ENCODE results near the gene SPOCK3.
"Not testable (repeated sequence)": the region's sequence is repeated elsewhere in the genome, so short reads cannot be mapped to it uniquely, and the experiment has no call there.

The SPOCK3 gene

DNA sequence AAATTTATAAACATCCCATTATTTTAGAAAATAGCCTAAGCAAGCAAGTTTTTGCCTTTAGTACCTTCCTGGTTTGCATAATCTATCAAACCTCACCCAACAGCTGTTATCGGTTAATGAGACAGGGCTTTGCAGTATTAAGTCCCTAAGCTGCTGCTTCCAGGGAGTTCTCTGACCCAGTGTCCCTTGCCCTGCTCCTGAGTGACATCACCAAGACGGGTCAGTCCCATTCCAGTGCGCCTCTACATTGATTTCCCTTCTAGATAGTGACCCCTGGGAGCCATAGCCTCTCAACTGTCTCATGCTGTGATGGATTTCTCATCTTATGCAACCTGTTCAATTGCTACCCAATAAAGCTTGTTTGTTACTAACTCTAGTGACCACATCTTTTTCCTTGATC lies 410.4 kb downstream of the SPOCK3 start:
- Mint-ChIP-seq H3K27ac (no peak overlapping the region), H3K36me3 (ENCODE audit: low read depth) (no peaks in the 10 kb centered on the region), H3K9me3 (peaks cover 12% of the 10 kb centered on the region), H3K4me3 (no peak overlapping the region), H3K27me3 (ENCODE audit: low read depth) (no peaks in the 10 kb centered on the region), H3K4me1 (ENCODE audit: low read depth) (no peaks in the 10 kb centered on the region)

DNA sequence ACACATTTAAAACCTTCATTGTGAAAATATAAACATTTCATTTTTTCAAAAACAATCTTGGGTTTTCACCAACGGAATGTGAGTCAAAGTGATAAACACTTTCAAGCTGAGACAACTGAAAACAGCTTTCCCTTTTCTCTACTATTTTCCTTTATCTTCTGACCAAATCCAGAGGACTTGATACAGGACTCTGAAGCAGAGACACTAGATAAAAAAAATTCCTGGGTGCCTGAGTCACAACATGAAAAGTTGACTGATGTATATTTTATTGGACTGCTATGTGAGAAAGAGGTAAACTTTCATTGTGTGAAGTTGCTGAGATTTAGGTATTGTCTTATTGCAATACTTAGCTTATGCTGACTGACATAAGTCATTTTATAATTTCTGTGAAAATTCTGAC lies 411.2 kb downstream of the SPOCK3 start:
- no peak overlapping the region for H3K27ac Mint-ChIP-seq
- peaks cover 12% of the 10 kb centered on the region for H3K9me3 Mint-ChIP-seq
- H3K27me3 Mint-ChIP-seq (ENCODE audit: low read depth): no peaks in the 10 kb centered on the region
- H3K4me3 Mint-ChIP-seq: no peak overlapping the region
- no peaks in the 10 kb centered on the region for H3K4me1 Mint-ChIP-seq (ENCODE audit: low read depth)
- H3K36me3 Mint-ChIP-seq (ENCODE audit: low read depth): no peaks in the 10 kb centered on the region

DNA sequence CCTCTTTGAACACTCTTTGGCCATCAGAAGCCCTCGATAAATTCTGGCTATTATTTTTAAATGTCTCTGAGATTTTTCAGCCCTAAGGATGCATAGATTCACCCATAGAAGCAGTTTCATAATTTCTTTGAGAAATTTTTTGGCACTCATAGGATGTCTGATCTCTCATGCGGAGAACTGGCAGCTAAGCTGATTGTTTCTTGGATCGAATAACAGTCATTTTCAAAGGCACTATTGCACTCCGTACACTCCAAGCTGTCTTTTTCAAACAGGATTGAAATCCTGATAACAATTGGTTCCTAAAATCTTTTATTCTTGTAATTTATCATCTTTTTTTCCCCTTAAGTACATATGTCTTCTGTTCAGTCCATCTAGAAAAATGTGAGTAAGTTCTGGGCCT lies 411.9 kb downstream of the SPOCK3 start:
- H3K9me3 Mint-ChIP-seq: peaks cover 12% of the 10 kb centered on the region

DNA sequence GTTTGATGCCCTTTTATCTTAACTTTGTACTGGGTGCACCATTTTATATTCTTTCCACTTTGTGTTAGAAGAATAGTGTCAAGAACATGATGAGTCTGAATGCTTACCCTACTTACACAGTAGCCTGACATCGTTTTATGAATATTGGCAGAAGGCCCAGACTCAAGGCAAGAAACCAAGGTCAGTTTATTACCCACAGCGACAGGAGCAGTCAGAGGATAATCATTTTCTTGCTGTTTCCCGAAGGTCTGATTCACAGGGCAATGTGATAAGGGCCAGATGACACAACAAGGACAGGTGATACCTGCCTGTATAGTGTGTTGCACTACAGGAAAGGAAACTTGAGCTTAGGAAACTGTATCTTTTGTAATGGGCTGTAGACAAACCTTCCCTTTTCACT lies 417.4 kb downstream of the SPOCK3 start:
- Mint-ChIP-seq H3K27me3 (ENCODE audit: low read depth) (no peaks in the 10 kb centered on the region), H3K27ac (no peak overlapping the region), H3K4me3 (no peak overlapping the region)

More for the DNA sequence above, 411.9 kb downstream of the SPOCK3 start:
- no peak overlapping the region for H3K27ac Mint-ChIP-seq
- H3K4me3 Mint-ChIP-seq: no peak overlapping the region
- no peaks in the 10 kb centered on the region for H3K27me3 Mint-ChIP-seq (ENCODE audit: low read depth)
- H3K4me1 Mint-ChIP-seq (ENCODE audit: low read depth): no peaks in the 10 kb centered on the region
- no peaks in the 10 kb centered on the region for H3K36me3 Mint-ChIP-seq (ENCODE audit: low read depth)

DNA sequence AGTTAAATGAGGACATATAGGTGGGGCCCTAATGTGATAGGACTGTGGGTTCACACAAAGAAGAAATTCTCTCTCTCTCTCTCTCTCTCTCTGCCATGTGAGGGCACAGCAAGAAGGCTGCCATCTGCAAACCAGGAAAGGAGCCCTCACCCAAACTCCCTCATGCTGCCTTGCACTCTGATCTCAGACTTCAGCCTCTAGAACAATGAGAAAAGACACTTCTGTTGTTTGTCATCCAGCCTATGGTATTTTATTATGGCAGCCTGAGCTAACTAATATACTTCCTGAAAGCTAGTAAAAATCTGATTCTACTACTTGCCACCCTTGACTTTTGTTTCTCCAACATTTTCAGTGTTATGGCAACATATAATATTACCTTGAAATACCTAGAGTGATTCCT lies 425.9 kb downstream of the SPOCK3 start:
- H3K9me3 Mint-ChIP-seq: peaks cover 3% of the 10 kb centered on the region
- H3K27me3 Mint-ChIP-seq (ENCODE audit: low read depth): no peaks in the 10 kb centered on the region
- no peak overlapping the region for H3K27ac Mint-ChIP-seq
- H3K4me3 Mint-ChIP-seq: no peak overlapping the region
- H3K36me3 Mint-ChIP-seq (ENCODE audit: low read depth): no peaks in the 10 kb centered on the region
- no peaks in the 10 kb centered on the region for H3K4me1 Mint-ChIP-seq (ENCODE audit: low read depth)

More for the DNA sequence above, 417.4 kb downstream of the SPOCK3 start:
- no peaks in the 10 kb centered on the region for H3K36me3 Mint-ChIP-seq (ENCODE audit: low read depth)
- H3K9me3 Mint-ChIP-seq: peaks cover 3% of the 10 kb centered on the region
- no peaks in the 10 kb centered on the region for H3K4me1 Mint-ChIP-seq (ENCODE audit: low read depth)

DNA sequence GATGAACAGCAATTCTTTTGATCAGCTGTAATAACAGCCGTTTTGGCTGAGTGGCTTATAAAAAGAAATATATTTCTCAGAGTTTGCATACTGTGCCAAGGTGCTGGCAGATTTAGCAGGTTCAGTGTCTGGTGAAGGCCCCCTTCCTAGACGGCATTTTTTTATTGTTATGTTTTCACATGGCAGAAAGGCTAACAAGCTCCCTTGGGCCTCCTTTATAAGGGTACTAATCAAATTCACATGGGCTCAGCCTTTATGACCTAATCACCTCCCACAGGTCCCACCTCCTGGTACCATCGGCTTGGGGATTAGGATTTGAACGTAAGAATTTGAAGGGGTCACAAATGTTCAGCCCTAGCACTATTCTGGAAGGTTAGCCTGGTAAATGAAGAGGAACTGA lies 431.9 kb downstream of the SPOCK3 start:
- Mint-ChIP-seq H3K4me1 (ENCODE audit: low read depth) (no peaks in the 10 kb centered on the region), H3K9me3 (no peaks in the 10 kb centered on the region), H3K27me3 (ENCODE audit: low read depth) (no peaks in the 10 kb centered on the region), H3K27ac (no peak overlapping the region), H3K4me3 (no peak overlapping the region), H3K36me3 (ENCODE audit: low read depth) (no peaks in the 10 kb centered on the region)

DNA sequence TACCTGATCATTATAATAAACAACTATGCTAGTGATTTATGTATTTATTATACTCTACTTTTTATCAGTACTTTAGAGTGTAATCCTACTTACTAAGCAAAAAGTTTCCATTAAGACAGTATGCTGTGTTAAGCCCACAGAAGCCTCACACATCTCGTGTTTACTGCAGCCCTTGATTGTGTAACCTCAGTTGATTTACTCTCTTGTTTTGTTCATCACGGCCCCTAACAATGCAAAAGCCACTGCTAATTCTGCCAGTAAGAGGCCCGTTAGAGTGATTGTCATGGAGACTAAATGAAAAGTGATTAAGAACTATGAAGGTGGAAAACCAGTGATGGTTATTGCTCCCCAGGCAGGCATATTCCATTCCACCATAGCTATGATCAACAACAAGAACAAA lies 436.2 kb downstream of the SPOCK3 start:
- no peaks in the 10 kb centered on the region for H3K9me3 Mint-ChIP-seq
- H3K27ac Mint-ChIP-seq: no peak overlapping the region
- H3K36me3 Mint-ChIP-seq (ENCODE audit: low read depth): no peaks in the 10 kb centered on the region
- no peaks in the 10 kb centered on the region for H3K27me3 Mint-ChIP-seq (ENCODE audit: low read depth)
- no peaks in the 10 kb centered on the region for H3K4me1 Mint-ChIP-seq (ENCODE audit: low read depth)
- H3K4me3 Mint-ChIP-seq: no peak overlapping the region

DNA sequence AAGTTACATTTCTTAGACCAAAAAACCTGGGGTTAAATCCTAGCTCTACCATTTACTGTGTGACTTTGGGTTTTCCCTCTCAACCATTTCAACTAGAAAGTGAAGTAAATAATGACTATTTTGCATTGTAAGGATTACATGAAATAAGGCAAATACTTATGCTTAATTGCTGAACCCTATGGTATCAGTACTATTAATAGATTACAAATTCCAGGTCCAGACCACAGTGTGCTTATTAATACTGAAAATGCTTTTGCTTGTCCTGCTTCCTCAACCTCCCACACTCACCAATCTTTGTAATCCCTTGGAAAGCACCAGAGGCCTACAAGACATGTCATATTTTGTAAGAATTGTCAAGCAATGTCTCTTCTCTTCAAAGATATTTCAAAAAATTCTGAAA lies 456.5 kb downstream of the SPOCK3 start:
- H3K4me1 Mint-ChIP-seq (ENCODE audit: low read depth): no peaks in the 10 kb centered on the region
- H3K36me3 Mint-ChIP-seq (ENCODE audit: low read depth): no peaks in the 10 kb centered on the region
- H3K9me3 Mint-ChIP-seq: peaks cover 3% of the 10 kb centered on the region
- H3K4me3 Mint-ChIP-seq: no peak overlapping the region
- no peaks in the 10 kb centered on the region for H3K27me3 Mint-ChIP-seq (ENCODE audit: low read depth)
- H3K27ac Mint-ChIP-seq: no peak overlapping the region

DNA sequence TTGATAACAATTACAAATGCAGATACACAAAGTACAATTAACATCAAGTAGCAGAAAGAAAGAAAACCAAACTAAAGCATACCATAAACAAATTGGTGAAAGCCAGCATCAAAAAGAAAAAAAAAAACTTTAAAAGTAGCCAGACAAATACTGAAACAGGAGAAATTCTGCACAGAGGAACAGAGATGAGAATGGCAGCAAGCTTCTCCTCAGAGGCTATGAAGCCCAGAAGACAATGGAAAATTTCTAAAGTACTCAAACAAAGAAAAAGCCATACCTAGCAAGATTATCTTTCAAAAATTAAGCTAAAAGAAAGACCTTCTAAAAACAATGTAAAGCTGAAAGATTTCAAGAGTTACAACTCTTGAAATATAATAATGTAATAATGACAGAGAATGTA lies 471.3 kb downstream of the SPOCK3 start:
- no peak overlapping the region for H3K27ac Mint-ChIP-seq
- H3K4me1 Mint-ChIP-seq (ENCODE audit: low read depth): no peaks in the 10 kb centered on the region
- H3K27me3 Mint-ChIP-seq (ENCODE audit: low read depth): no peaks in the 10 kb centered on the region
- H3K36me3 Mint-ChIP-seq (ENCODE audit: low read depth): no peaks in the 10 kb centered on the region
- H3K9me3 Mint-ChIP-seq: peaks cover 13% of the 10 kb centered on the region
- no peak overlapping the region for H3K4me3 Mint-ChIP-seq

DNA sequence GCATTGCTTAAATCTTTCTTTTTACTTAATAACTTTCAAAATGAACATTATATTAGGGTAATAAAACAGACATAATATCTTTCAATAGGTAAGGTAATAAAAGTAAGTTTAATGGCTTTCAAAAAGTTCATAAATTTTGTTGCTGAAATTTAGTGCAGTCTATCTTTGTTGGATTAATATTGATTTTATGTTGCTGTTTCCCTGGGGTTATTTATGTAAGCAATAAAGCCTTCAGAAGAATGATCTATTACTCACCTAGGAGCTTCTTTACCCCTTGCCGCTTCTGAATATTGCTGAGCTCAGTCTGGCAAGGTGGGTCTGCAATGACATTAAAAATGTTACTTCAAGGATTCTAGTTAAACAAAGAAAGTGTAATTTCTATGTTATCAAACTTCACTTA lies 492.6 kb downstream of the SPOCK3 start:
- Mint-ChIP-seq H3K9me3 (peaks cover 6% of the 10 kb centered on the region), H3K27me3 (ENCODE audit: low read depth) (no peaks in the 10 kb centered on the region), H3K36me3 (ENCODE audit: low read depth) (no peaks in the 10 kb centered on the region), H3K4me3 (no peak overlapping the region), H3K4me1 (ENCODE audit: low read depth) (no peaks in the 10 kb centered on the region), H3K27ac (no peak overlapping the region)

DNA sequence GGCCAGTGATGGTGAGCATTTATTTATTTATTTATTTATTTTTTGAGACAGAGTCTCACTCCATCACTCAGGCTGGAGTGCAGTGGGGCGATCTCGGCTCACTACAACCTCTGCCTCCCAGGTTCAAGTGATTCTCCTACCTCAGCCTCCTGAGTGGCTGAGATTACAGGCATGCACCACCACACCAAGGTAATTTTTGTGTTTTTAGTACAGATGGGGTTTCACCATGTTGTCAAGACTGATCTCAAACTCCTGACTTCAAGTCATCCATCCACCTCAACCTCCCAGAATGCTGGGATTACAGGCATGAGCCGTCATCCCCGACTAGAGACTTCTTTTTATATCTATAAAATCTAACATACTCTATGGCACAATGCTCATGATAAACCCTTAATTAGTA lies 495.1 kb downstream of the SPOCK3 start:
- H3K27ac Mint-ChIP-seq; H3K9me3 Mint-ChIP-seq; H3K36me3 Mint-ChIP-seq (ENCODE audit: low read depth): not testable (repeated sequence)

DNA sequence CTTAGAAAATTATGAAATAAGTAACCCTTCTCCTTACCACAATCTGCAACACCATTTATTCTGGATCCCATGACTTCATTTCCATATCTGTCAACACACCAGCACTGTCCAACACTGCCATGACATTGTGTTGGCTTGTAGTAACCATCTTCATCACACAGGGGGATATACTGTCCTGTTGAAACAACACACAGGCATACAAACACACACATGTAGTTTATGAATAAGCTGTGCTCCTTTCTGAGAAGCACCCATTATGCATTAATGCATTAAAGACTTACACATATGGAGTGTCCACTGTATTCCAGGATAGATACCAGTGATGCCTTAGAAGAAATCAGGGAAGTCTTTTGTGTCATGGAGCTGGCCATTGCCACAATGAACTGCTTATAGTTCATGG lies 496.9 kb downstream of the SPOCK3 start:
- no peaks in the 10 kb centered on the region for H3K4me1 Mint-ChIP-seq (ENCODE audit: low read depth)
- H3K4me3 Mint-ChIP-seq: no peak overlapping the region
- H3K27me3 Mint-ChIP-seq (ENCODE audit: low read depth): no peaks in the 10 kb centered on the region
- H3K9me3 Mint-ChIP-seq: no peaks in the 10 kb centered on the region
- H3K36me3 Mint-ChIP-seq (ENCODE audit: low read depth): no peaks in the 10 kb centered on the region
- no peak overlapping the region for H3K27ac Mint-ChIP-seq

More for the DNA sequence above, 495.1 kb downstream of the SPOCK3 start:
- H3K4me3 Mint-ChIP-seq; H3K27me3 Mint-ChIP-seq (ENCODE audit: low read depth); H3K4me1 Mint-ChIP-seq (ENCODE audit: low read depth): not testable (repeated sequence)

DNA sequence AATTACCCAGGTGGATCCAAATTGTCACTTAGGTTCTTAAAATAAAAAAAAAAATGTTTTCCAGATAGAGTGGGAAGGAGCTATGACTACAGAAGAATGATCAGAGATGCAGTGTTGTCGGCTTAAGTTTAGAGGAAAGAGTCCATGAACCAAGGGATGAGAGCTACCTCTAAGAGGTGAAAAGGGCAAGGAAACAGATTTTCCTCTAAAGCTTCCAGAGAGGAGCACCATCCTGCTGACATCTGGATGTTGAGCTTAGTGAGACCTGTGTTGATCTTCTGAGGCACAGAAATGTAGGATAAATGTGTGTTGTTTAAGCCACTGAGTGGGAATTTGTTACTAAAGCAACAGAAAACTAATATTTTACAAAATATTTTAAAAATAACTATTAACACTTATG lies 498.7 kb downstream of the SPOCK3 start:
- no peak overlapping the region for H3K27ac Mint-ChIP-seq

DNA sequence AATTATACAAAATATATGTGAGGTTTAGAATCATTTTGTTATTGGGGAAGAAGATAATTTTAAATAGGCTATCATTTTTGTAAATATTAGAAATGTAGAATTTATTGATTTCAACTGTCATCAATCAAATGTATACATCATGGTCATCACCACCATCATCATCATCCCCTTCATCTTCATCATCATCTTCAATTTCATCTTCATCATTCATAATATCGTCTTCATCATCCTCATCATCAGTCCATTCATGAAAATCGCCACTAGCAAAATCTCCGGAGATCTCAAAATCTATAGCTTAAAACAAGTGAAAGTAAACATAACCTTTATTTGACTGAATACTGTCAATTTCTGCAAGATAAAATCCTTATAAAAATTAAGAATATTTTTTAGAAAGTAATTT lies 499.5 kb downstream of the SPOCK3 start:
- Mint-ChIP-seq H3K4me3 (no peak overlapping the region), H3K4me1 (ENCODE audit: low read depth) (no peaks in the 10 kb centered on the region), H3K27me3 (ENCODE audit: low read depth) (no peaks in the 10 kb centered on the region), H3K9me3 (no peaks in the 10 kb centered on the region), H3K36me3 (ENCODE audit: low read depth) (no peaks in the 10 kb centered on the region), H3K27ac (no peak overlapping the region)

More for the DNA sequence above, 498.7 kb downstream of the SPOCK3 start:
- H3K4me3 Mint-ChIP-seq: no peak overlapping the region
- no peaks in the 10 kb centered on the region for H3K27me3 Mint-ChIP-seq (ENCODE audit: low read depth)
- no peaks in the 10 kb centered on the region for H3K9me3 Mint-ChIP-seq
- no peaks in the 10 kb centered on the region for H3K4me1 Mint-ChIP-seq (ENCODE audit: low read depth)
- no peaks in the 10 kb centered on the region for H3K36me3 Mint-ChIP-seq (ENCODE audit: low read depth)

DNA sequence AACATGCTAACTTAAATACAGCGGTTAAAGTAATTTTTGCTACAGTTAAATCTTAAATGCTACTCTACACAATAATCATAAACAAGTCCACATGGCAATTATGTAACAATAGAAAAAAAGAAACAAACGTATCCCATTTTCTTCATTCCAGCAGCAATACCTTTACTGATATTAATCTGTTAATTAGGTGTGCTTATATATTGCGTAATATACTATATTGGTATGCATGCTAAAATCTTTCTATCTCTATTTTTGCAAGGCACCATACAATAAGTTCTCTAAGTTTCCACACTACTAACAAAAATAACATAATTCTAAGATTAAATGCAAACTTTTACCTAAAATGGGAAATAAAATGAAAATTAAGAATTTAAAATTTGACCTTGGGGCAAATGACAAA lies 500.6 kb downstream of the SPOCK3 start:
- Mint-ChIP-seq H3K4me3 (no peak overlapping the region), H3K9me3 (no peaks in the 10 kb centered on the region), H3K27ac (no peak overlapping the region), H3K36me3 (ENCODE audit: low read depth) (no peaks in the 10 kb centered on the region), H3K27me3 (ENCODE audit: low read depth) (no peaks in the 10 kb centered on the region), H3K4me1 (ENCODE audit: low read depth) (no peaks in the 10 kb centered on the region)

DNA sequence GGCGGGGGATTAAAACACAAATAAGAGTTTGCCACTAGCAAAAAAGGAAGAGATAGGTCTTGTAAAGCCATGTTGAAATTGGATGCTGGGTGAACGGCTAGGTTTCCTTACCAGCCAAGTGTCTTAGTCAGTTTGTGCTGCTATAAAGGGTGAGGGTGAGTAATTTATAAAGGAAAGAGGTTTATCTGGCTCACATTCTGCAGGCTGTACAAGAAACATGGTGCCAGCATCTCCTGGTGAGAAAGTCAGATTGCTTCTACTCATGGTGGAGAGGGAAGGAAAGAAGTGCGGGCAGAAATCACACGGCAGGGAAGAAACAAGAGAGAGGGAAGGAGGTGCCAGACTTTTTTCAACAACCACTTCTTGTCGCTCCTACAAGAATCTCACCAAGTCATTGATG lies 507.5 kb downstream of the SPOCK3 start:
- Mint-ChIP-seq H3K27me3 (ENCODE audit: low read depth) (no peaks in the 10 kb centered on the region), H3K27ac (no peak overlapping the region)

More for the DNA sequence above, 507.5 kb downstream of the SPOCK3 start:
- H3K4me3 Mint-ChIP-seq: no peak overlapping the region
- H3K9me3 Mint-ChIP-seq: peaks cover 5% of the 10 kb centered on the region
- no peaks in the 10 kb centered on the region for H3K4me1 Mint-ChIP-seq (ENCODE audit: low read depth)
- H3K36me3 Mint-ChIP-seq (ENCODE audit: low read depth): no peaks in the 10 kb centered on the region

Measured in T-helper 1 cell treated with Interleukin-12 subunit alpha and Interleukin-12 subunit beta and Interleukin-4 antibody, amounts not matched to agents 30 μg/mL and 1 μg/mL, for 36 hours (primary cell).